GM21576 (cell line): Measurements from ENCODE around the gene CDIP1.

ENCODE experiments used
- ATAC-seq: cut with Tn5 transposase; IDR thresholded peaks from one replicate; pipeline ENCODE4 v1.9.1; 2021; ENCODE audit warnings: mild to moderate bottlenecking, moderate library complexity; ENCODE audit not compliant: unreplicated experiment

CDIP1 gene

DNA sequence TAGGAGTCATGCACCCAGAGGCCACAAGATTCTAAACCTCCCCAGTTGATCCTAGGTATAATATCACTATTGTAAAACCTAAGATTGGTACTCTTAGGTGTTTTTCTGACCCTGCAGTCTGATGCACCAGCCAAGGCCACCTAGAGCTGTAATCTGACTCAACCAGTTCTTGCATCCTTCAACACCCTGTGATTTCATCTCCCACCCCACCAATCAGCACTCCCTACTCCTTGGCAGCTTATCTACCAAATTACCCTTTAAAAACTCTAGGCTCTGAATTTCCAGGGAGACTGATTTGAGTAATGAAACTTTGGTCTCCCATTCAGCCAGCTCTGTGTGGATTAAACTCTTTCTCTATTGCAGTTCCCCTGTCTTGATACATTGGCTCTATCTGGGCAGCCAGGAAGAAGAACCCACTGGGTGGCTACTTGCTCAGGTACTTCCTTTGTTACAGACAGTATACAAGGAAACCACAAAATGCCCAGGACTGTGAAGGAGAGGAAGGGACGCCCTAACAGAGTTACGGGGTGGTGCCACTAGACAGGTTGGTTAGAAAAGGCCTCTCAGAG lies 1.2 kb upstream of the CDIP1 start:
- no peak for ATAC-seq

DNA sequence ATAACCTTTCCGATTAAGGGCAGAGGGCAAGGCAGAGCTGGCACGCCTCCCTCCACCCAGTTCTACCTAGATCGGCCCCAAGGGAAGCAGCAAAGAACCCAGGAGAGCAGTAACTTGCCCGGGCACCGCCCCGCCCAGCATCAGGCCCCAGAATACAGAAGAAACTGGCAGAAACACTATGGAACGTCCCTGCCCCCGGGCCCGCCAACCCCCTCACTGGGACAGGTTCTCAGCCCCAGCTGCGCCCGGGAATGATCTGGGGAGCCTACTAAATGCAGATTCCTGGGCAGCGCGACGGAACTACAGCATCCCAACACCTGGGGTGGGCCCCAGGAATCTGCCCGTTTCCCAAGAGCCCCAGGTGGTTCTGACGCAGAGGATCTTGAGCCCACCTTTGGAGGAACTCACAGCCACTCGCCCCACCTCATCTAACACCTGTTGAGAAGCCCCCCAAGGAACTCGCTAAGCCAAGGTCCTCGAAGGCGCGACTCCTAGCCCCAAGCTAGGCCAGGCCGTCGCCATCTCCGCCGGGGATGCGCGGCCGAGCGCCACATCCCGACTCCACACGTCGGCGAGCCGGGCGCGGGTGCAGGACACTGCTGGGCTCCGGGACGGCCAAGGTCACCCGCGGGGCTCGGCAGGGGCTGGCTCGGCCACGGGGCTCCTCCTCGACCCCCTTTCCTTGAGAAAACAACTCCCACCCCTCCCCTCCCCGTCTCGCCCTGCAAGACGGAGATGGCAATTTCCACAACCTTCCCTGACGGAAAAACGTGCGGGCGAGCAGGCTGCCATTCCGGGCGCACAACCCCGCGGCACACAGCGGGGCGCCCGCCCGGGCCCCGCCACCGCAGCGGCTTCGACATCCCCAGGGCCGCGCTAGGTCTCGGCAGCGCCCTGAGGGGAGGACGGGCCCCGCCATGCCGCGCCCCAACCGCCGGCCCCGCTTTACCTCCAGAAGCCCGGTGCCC lies 913 bp downstream of the CDIP1 start:
- ATAC-seq: peak; percentile 18

DNA sequence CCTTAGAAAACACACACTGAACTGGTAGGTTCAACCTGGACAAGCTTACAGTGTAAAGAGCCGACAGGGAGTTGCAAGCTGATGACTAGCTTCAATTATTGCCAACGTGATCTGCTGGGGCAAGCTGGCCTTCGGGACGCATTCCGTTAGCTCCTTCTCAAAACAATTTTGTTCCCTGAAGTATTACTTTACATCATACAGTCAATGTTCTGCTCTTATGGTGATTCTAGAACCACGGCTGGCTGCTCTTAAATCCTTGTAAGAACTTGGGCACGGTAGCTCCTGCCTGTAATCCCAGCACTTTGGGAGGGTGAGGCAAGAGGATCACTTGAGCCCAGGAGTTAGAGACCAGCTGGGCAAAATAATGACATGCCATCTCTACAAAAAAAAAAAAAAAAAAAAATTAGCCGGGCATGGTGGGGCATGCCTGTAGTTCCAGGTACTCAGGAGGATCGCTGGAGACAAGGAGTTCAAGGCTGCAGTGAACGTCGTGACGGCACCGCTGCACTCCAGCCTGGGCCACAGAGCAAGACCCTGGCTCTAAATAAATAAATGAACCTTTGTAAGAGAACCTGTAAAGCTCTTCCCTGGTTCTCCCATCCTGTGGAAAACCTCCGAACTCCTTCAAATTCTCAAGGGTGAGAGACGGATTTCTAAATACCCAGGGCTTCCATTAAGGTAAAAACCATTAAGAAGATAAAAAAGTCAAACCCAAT lies 2.0 kb downstream of the CDIP1 start:
- no peak for ATAC-seq

DNA sequence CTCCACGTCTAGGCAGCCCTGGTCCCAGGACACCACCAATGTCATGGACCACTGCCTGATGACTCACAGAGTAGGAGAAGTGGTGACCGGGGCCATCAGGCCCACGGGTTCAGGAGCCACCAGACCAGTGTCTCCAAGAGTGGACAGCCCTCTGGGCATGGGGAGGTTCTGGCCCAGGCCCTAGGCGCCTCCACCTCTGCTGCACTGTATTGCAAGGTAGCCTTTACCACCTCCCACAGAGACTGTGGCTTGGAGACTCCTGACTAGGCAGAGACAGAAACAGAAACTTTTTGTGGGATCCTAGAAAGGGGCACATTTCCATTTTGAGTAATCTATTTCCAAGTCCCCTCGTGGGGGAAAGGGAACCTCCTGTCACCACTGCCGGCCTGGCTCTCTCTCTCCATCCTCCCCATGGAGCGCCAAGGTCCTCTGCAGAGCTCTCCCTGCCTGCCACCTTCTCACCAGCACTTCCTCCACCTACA lies 2.9 kb downstream of the CDIP1 start:
- no peak for ATAC-seq

DNA sequence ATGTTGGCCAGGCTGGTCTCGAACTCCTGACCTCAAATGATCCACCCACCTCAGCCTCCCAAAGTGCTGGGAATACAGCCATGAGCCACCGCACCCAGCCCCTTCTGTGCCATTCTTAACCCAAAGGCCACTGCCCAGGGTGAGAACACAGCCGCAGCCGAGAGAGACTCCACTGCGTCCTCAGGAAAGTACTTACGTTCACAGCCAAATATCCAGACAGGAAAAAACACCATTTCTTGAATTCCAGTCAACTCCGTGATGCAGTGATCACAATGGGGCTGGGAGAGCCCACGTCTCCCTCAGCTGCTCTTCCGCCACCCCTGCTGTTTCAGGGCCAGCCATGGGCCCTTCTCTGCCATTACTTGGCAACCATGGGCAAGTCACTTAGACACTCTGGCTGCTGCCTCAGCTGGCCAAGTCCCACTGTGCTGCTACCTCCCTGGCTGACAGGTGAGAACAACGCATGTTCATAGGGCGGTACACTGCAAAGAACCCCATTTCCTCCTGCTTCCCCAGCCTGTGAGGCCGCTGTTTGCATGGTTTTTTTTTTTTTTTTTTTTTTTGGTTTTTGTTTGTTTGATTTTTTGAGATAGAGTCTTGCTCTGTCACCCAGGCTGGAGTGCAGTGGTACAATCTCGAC lies 4.3 kb downstream of the CDIP1 start:
- no peak for ATAC-seq

DNA sequence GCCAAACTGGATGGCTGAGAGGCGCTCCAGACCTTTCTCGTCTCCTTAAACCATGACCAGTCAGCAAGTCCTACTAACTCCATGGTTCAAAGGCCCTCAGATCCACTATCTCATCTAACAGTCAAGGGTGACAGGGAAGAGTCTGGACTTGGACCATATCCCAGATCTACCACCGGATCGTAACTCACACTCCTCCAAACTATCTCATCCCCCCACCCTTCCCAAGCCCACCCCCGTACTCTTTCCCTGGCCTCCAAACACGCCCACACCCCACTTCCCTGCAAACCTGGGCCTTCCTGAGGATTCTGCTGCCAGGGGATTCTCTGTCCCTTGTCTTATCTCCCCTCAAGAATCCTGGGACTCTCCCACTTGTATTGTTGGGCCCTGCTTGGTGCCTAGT lies 5.1 kb downstream of the CDIP1 start:
- no peak for ATAC-seq

DNA sequence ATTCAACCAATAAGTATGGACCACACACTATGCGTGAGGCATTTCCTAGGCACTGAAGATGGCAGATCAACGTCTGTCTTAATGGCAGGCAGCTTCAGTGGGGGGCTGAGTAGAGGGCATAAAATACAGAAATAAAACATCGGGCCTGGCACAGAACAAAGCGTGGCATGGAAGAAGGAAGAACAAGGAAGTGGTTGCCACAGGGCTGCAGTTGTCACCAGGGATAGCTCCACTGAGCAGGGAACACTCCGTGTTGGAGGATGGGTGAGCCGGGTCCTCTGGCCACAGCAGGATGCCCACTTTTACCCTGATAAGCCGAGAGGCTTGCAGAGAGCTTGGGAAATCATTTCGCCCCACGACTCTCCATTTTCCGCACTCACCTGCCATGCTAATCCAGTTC lies 6.3 kb downstream of the CDIP1 start:
- no peak for ATAC-seq

DNA sequence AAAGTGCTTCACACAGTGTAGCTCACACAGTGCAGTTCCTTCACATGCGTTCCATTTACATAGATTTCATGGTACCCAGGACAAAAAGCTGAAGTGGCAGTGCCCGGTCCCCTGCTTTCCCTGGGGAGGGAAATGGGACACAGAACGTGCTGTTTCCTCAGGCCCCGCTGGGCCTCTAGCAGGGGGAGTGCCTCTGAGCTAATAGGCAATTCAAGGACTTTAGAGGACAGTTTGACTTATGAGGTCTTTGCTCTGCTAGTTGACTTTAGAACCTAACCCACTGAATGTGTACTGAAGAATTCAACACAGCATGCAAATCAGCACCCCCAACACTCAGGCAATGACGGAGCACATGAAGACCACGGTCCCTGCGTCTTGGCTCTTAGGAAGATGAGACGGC lies 6.8 kb downstream of the CDIP1 start:
- no peak for ATAC-seq

DNA sequence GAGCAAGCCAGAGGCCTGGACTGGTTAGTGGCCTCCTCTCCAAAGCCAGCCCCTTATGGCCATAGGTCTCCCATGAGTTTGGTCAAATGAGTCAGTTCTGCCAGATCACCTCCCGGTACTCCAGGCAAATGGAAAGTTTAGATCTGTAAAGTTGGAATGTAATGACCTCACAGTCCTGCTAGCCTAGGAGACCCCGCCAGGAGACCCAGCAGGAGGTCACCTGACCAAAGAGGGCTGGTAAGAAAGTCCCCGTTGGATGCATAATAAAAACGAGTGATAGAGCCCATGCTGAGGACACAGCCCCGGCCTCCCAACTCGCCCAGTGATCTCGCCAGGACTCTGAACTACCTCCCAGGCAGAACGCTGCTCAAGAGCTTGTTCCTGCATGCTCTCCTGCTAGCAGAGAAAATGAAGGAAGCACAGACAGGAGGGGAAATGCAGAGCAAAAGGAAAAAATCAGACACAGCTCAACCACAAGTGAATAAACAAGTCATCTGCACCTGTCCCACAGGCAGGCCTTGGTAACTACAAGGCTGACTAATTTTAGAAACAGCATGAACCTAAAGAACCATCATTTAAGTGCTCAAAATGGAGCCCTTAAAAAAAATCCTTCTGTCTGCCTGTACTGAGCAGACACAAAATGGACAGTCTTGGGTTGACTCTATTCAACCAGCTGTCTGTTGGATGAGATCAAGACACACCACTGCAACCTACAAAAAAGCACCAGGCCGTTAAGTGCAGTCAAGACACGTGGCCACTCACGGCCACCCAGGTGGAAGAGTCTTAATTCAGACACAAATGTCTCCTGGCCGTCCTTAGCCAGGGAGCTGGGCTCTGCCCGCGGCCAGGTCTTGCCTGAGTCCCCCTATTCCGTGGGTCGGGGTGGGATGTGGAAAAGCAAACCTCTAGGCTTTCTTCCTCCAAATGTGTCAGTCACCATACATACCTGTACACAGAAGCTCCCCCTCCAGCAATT lies 9.2 kb downstream of the CDIP1 start:
- ATAC-seq: no peak

DNA sequence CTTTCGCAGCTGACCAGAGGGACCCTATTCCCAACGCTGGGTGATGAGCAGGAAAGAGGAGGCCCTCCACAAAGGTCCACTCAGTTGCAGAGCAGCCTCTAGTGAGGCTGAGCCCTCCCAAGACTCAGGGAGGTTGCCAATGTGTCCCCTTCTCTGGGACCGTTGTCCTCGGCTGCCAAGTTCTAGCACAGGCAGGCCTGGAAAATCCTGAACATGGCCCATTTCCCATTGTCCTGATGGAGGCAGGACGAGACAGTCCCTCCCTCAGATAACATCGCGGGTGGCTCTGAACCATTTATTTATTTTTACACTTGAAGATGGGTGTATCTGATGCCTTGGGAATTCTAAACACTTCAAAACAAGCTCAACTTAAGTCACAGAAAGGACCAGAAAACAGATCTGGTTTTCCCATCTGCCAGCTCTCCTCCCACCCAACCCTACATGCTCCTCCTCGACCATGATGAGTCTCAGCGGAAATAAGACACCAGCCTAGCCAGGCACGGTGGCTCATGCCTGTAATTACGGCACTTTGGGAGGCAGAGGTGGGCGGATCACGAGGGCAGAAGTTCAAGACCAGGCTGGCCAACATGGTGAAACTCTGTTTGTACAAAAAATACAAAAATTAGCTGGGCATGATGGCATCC lies 12.8 kb downstream of the CDIP1 start:
- ATAC-seq: no peak

DNA sequence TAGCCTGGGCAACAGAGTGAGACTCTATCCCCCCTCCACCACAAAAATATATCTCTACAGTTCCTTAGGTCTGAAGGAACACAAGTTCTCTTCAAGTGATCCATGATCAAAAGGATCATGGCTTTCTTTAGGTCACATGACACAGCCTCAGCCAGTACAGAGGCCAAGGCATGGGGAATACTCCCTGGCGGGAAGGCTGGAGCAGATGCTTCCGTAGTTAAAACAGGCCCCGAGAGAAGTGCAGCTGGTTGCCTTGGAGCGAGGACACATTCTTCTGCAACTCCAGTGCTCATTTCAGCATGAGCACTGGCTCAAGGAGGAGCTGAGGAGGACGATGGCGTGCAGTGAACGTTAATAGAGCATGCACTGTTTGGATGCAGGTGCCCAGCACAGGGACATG lies 13.5 kb downstream of the CDIP1 start:
- ATAC-seq: no peak

DNA sequence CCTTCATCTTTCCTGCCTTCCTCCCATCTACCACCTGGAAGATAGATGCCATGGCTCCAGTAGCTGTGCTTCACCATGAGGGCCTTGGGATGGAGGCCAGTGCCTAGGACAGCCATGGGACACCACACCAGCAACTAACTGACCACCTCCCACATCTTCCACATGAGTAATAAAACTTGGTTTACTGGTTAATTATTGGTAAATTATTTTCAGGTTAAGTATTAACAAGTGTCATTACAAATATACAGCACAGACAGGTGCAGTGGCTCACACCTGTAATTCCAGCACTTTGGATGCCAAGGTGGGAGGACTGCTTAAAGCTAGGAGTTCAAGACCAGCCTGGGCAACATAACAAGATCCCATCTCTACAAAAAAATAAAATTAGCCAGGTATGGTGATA lies 14.0 kb downstream of the CDIP1 start:
- ATAC-seq: no peak

DNA sequence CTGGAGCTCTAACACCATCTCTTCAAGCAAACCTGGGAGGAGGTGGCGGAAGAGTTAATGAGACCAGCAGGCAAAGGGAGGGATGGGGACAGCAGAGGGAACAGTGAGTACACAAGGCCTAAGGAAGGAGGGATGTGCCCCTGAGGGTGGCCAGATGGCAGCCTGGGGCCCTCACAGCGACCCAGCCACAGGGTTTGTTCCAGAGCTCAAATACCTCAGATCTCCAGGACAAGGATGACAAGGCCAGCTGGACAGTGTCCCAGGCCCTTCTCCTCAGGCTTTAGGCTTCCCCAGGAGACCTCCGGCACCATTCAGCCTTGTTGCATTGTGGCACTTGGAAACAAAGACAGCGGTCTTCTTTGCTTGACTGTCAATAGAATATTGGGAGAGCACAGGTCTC lies 14.9 kb downstream of the CDIP1 start:
- no peak for ATAC-seq

DNA sequence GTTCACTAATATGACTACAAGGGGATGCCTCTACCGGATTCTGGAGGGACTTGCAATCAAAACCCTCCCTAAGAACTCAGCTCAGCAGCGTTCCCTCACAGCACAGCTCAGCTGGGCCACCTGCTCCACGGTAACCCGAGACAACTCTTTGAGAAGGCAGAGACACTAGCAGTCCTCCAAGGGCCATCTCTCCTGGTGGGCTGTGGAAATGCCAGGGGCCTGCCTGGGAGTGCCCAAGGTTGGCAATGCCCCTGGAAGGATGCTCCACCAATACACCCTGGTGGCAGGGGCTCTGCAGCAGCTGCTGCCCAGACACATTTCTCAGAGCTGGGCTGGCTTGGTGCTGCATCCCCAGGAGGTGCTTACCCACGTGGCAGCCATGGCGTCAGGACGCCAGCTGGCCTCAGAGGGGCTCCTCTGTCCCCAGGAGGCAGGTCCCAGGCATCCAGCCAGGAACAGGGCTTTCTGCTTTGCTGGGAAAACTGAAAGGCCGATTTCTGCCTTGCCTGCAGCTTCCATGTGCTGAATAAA lies 16.5 kb downstream of the CDIP1 start:
- ATAC-seq: no peak

DNA sequence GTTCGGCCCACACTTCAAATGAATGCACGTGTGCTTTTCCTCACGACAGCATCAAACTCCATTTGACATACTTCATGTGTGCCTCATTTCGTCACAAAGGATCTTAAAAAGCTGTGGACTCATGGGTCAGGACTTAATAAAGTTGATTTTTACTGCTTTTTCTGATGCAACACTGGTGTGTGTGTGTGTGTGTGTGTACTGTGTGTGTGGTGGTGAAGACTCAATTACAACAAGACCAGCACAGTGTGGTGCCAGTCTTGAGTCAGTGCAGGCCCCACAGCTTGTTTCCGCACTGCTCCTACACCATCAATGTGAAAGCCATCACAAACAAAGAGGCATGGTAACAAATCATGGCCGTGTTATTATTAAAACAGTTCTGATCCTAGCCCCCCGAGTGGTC lies 17.7 kb downstream of the CDIP1 start:
- no peak for ATAC-seq

DNA sequence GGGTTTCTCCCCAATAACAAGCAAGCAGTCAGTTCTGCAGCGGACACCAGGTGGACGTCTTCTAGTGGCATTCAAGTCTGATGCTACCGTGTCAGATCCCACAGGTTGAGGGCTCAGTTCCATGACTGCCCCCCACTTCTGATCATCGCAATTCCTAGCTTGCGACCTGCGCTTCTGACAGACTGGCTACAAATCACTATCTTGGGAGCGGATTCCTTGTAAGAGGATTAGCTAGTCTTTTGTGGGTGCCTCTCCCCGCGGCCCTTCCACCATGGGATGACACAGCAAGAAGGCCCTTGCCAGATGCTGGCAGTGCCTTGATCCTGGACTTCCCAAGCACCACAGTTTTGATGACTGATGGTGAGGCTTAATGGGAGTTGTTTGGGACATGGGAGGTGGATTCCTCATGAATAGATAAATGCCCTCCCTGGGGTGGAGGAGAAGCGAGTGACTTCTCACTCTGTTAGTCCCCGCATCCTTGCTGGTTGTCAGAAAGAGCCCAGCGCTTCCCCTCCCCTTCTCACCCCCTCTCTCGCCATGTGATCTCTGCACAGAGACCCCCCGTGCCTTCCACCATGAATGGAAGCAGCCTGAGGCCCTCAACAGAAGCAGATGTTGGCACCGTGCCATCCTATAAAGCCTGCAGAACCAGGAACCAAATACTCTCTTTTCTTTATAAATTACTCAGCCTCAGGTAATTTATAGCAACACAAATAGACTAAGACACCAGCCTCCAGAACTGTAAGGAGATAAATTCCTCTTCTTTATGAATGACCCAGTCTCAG lies 19.1 kb downstream of the CDIP1 start:
- ATAC-seq: no peak

DNA sequence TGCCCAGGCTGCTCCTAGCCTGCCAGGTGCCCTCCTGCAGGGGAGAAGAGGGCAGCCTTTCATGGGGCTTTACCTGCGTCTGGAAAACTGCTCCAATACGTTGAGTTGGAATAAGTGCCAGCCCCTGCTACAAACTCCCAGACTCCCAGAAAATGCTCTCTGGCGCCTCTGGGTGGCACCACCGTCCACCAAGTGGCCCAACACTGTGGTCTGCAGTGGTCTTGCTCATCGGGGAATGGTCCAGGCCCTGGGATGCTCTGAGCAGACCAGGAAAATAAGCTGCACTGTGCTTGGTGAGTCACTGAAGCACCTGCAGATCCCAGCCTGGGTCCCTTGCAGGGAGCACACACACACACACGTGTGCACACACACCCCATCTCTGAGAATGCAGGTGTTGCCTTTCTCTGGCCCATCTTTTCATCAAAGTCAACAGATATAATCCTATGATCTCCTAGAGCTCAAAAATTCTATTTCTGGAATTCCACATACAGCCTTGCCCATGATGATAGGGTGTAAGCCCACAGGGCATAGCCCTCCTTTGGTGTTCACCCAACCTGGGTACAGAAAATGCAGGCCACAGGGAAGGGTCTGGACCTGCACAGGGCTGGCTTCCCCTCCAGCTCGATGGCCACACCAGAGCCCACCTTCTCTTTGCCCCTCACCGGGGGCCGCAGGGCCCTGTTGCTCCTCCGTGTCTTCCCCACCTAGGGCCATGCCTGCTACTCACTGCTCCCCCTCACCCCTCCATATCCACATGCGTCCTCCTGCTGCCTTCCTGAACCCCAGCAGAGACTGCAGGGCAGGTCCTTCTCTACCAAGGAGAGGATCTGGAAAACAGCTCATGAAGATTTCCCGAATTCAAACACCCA lies 20.5 kb downstream of the CDIP1 start:
- ATAC-seq: no peak
